Activated CD8-positive, alpha-beta memory T cell treated with anti-CD3 and anti-CD28 coated beads, Interleukin-2, amount 50 U/mL, for 48 hours (primary cell): ENCODE measurements around the gene NYAP2.

Source experiments
- DNase-seq: peaks from one replicate; pipeline ENCODE4 v3.0.0-alpha.2; 2020

NYAP2 gene

GRCh38 chr2:225569995-225570394 lies 170.5 kb downstream of the NYAP2 start:
- no peak for DNase-seq

GRCh38 chr2:225573603-225574002 lies 174.1 kb downstream of the NYAP2 start:
- DNase-seq: no peak

- no peak for DNase-seq
Observed at GRCh38 chr2:225574582-225575138, 175.2 kb downstream of the NYAP2 start.

GRCh38 chr2:225581135-225581534 lies 181.6 kb downstream of the NYAP2 start:
- DNase-seq: no peak

- no peak for DNase-seq
Observed at GRCh38 chr2:225581906-225582305, 182.4 kb downstream of the NYAP2 start.

GRCh38 chr2:225582355-225583116 lies 183.0 kb downstream of the NYAP2 start:
- DNase-seq: no peak

- no peak for DNase-seq
Observed at GRCh38 chr2:225584796-225585195, 185.3 kb downstream of the NYAP2 start.

GRCh38 chr2:225590932-225591331 lies 191.4 kb downstream of the NYAP2 start:
- no peak for DNase-seq

- no peak for DNase-seq
Observed at GRCh38 chr2:225597911-225598310, 198.4 kb downstream of the NYAP2 start.

- no peak for DNase-seq
Observed at GRCh38 chr2:225598426-225598825, 198.9 kb downstream of the NYAP2 start.

GRCh38 chr2:225598897-225599296 lies 199.4 kb downstream of the NYAP2 start:
- DNase-seq: no peak

- no peak for DNase-seq
Observed at GRCh38 chr2:225599856-225600255, 200.3 kb downstream of the NYAP2 start.

- DNase-seq: no peak
Observed at GRCh38 chr2:225600444-225600843, 200.9 kb downstream of the NYAP2 start.

GRCh38 chr2:225600865-225601264 lies 201.4 kb downstream of the NYAP2 start:
- no peak for DNase-seq

- DNase-seq: no peak
Observed at GRCh38 chr2:225602205-225602604, 202.7 kb downstream of the NYAP2 start.

GRCh38 chr2:225608136-225608535 lies 208.6 kb downstream of the NYAP2 start:
- no peak for DNase-seq

- no peak for DNase-seq
Observed at GRCh38 chr2:225612636-225613035, 213.1 kb downstream of the NYAP2 start.

GRCh38 chr2:225614915-225615314 lies 215.4 kb downstream of the NYAP2 start:
- DNase-seq: no peak

GRCh38 chr2:225615514-225615913 lies 216.0 kb downstream of the NYAP2 start:
- no peak for DNase-seq

GRCh38 chr2:225616372-225616771 lies 216.9 kb downstream of the NYAP2 start:
- no peak for DNase-seq

- no peak for DNase-seq
Observed at GRCh38 chr2:225616848-225617247, 217.3 kb downstream of the NYAP2 start.

- DNase-seq: no peak
Observed at GRCh38 chr2:225620227-225620626, 220.7 kb downstream of the NYAP2 start.

GRCh38 chr2:225630824-225631533 lies 231.5 kb downstream of the NYAP2 start:
- DNase-seq: no peak

GRCh38 chr2:225632351-225632750 lies 232.8 kb downstream of the NYAP2 start:
- no peak for DNase-seq
